GM18498 (cell line): ENCODE measurements around the gene VPS36.
"Not testable (repeated sequence)": the region's sequence is repeated elsewhere in the genome, so short reads cannot be mapped to it uniquely, and the experiment has no call there.

Experiments
- ATAC-seq: cut with Tn5 transposase; IDR thresholded peaks from one replicate; pipeline ENCODE4 v1.9.1; 2021; ENCODE audit warnings: mild to moderate bottlenecking, moderate library complexity; ENCODE audit not compliant: unreplicated experiment

Gene VPS36

DNA sequence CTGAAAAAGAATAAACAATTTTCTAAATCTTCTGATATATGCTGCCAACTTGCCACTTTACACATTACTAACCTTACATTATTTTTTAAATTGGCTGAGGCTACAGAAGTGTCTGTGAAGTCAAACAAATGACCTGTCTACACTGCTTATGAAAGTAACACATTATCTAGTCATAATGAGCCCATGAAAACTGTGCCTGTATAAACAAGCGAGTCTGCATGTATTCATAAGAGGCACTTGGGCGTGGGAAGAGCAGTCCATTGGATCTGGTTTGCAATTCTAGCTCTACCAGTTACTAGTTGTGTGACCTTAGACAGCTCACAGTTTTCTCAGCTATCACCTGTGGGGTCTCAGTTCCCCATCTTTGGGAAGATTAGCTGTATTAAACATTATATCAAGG is 3.1 kb downstream of the VPS36 start:
- ATAC-seq: no peak

DNA sequence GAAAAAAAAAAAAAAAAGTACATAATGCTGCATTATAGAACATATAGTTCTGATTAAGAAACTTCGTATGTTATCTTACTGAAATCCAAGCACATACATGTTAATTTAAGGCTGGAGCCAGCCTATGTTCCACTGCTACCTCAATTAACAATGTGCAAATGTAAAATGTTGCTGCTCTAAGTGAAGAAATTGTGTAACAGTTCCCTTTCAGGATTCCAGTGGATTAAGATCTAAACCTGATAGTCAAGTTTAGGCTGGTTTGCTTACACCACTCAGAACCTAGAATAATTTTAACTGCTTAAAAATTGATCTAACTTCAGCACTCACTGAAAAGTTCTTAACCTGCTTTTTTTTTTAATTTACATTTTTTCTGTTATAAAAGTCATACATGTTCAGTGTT is 4.2 kb downstream of the VPS36 start:
- ATAC-seq: no peak

DNA sequence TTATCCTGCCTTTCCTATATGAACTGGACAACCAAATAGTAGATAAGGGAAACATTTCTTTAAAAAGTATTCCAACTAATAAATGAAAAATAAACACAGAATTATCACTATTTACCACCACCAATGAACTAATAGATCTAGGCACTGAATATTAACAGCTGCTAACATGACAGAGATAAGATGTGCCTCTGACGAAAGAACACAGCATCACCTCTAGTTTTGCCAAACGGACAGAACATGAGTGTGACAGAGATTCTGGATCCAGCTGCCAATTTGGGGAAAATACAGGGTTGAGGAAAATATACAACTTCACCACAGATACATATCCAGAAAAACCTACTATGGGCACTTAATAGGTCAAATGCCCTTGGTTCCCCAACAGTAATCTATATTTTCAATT is 18.0 kb downstream of the VPS36 start:
- ATAC-seq: no peak

DNA sequence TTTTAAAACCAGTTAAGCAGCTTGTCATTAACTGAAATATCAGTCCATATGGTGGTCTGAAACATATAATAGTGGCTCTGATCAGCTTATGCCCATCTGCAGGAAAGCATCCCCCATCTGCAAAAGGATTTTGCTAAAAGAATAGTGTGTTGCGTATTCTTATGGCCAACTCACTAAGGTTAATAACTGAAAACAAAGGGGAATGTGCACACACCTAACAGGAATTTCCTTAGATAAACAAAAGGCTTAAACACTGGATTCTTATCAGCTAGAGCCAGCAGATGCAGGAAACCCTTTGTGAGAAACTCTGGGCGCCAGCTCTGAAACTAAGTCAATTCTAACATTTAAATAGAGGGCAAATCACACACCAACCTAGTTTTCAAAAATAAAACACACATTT is 22.1 kb downstream of the VPS36 start:
- ATAC-seq: no peak

DNA sequence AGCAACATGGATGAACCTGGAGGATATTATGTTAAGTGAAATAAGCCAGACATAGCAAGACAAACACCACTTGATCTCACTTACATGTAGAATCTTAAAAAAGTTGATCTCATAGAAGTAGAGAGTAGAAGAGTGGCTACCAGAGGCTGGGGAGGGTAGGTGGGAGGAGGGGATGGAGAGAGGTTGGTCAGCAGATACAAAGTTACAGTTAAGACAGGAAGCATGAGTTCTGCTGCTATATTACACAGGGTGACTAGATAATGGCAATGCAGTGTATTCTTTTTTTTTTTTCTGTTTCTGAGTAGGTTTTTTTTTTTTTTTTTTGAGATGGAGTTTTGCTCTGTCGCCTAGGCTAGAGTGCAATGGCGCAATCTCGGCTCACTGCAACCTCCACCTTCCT is 29.2 kb downstream of the VPS36 start:
- no peak for ATAC-seq

DNA sequence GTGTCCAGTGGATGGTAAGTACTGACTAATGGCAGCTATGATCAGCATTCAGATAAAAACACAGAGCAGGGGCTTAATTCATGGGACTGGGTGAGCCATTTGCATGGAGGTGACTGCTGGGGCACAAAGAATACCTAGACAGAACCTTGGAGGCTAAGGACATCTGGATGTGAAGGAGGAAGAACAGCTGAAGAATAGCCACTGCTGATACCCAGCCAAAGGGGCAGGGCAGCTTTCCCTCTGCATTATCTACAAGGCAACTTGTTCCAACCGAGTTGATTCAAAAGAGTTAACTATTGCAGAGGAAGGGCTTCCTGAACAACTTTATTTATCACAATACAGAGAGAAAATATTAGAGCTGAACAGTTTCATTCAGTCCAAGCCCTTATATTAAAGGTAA is 31.4 kb downstream of the VPS36 start:
- no peak for ATAC-seq

DNA sequence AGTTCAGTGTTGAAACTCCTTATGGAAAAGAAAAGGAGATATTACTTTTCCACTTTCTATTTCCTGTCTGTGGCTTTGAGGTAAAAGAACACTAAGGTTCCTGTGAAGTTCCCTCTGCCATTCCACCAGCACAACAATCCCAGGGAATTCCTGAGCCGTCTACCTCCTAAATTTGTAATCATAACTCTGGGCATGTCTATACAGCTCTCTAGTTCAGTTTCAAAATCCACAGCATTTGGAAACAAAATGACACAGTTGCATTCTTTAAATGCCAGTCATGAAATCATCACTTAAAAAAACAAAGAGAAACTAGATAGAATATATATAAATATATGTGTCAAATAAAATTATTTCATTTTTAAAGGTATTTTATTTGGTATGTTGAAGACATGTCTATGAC is 35.5 kb downstream of the VPS36 start:
- no peak for ATAC-seq

DNA sequence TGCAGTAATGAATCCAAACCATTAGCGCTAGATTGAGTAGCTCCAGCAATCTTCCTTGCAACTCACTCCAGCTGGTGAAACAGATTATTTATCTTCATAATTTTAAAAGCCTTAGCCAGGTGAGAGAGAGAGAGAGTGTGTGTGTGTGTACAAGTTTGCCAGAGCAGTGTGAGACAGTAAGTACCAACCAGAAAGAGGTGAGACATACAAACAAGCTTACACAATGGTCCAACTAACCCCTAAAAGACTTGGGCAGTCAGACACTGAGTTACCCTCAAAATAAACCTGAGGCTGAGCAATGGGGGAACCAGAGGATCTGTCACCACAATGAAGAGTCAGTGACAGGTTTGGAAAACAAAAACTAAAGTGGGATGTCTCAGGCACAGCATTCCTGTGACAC is 36.4 kb downstream of the VPS36 start:
- no peak for ATAC-seq

DNA sequence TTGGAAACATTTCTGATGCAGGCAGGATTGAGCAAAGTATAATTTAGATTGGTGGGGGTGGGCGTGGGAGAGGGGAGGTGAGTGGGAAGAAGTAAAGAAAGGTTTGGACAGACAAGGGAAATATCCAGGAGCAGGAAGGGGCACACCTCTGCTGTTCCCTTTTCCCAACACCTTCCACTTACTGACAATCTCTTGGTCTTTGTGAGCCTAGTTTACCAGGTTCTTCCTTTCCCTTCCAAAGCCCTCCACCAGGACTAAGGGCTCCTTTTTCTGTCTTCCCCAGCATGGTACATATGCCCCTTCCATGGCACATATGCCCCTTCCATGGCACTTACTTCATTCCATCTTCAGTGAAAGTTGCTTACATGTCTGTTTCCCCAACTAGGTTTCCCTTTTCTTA is 38.3 kb downstream of the VPS36 start:
- peak; percentile 12 for ATAC-seq

DNA sequence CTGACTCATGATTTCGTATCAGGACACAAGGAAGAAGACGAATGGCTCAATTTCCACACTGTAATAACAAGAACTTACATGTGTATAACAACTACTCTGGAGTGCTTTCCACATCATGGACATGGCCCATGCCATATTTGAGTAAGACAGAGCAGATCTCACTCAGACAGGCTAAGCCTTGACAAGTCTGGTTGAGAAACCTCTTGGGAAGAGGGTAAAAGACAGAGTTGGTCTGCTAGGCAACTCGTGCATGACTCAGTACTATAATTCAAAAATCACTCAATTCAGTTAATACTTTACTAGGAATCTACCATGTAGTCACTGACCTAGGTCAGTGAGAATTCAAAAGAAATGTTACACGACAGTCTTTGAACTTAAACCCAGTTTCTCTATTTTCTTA is 38.8 kb downstream of the VPS36 start:
- ATAC-seq: peak; percentile 81

DNA sequence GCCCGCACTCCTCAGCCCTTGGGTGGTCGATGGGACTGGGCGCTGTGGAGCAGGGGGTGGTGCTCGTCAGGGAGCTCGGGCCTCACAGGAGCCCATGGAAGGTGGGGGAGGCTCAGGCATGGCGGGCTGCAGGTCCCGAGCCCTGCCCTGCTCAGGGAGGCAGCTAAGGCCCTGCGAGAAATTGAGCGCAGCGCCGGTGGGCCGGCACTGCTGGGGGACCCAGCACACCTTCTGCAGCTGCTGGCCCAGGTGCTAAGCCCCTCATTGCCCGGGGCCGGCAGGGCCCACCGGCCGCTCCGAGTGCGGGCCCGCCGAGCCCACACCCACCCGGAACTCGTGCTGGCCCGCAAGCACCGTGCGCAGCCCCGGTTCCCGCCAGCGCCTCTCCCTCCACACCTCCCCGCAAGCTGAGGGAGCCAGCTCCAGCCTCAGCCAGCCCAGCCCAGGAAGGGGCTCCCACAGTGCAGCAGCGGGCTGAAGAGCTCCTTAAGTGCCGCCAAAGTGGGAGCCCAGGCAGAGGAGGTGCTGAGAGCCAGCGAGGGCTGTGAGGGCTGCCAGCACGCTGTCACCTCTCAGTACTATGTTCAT is 42.3 kb downstream of the VPS36 start:
- ATAC-seq: not testable (repeated sequence)

DNA sequence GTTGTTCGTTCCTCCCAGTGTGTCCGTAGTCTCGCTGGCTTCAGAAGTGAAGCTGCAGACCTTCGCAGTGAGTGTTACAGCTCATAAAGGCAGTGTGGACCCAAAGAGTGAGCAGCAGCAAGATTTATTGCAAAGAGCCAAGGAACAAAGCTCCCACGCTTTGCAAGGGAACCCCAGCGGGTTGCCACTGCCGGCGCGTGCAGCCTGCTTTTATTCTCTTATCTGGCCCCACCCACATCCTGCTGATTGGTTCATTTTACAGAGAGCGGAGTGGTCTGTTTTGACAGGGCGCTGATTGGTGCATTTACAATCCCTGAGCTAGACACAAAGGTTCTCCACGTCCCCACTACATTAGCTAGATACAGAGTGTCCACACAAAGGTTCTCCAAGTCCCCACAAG is 43.0 kb downstream of the VPS36 start:
- ATAC-seq: not testable (repeated sequence)

DNA sequence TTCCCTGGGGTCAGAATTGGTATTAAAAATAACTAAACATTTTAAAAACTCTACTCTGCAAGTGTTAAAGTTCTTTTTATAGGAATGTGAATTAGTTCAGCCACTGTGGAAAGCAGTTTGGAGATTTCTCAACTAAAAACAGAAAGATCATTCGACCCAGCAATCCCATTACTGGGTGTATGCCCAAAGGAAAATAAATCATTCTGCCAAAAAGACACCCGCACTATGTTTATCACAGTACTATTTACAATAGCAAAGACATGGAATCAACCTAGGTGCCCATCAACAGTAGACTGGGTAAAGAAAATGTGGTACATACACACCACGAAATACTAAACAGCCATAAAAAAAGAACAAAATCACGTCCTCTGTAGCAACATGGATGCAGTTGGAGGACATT is 43.8 kb downstream of the VPS36 start:
- ATAC-seq: no peak

DNA sequence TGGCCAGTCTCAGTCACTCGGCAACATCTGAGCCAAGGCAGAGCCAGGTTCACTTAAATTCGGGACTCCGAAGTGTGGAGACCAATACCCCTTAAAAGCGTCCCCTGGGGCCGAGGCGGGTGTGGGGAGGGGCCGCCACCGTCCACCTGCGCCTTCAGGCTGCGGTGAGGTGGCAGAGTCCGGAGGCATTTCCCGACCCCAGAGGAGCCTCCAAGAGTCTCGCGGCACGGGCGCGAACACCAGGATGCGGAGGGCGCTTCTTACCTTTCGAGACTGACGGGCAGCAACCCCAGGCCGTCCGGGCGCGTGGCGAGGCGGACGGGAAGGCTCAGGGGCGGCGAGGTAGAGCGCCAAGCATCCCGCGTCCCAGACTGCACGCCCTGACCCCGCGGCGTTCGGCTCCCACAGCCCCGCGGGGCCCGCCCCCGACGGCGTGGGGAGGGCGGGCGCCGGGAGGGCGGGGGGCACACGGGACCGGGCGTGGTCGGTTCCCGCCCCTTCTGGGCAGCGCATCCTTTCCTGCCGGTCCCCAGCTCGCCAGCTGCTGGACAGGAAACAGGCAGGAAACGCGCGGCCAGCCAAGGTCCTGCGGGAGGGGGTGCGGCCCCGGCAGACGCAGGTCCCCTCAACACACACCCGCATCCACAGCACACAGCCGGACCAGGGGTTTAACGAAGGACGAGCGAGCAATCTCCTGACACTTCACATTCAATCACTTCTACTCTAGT is 44.5 kb downstream of the VPS36 start, which contains the start of gene THSD1:
TSS of gene THSD1 (minus strand) at position 406 of the 728 bp plus-strand sequence. CDS start 3,572 bp downstream, outside the sequence.
- ATAC-seq: peak; percentile 76

DNA sequence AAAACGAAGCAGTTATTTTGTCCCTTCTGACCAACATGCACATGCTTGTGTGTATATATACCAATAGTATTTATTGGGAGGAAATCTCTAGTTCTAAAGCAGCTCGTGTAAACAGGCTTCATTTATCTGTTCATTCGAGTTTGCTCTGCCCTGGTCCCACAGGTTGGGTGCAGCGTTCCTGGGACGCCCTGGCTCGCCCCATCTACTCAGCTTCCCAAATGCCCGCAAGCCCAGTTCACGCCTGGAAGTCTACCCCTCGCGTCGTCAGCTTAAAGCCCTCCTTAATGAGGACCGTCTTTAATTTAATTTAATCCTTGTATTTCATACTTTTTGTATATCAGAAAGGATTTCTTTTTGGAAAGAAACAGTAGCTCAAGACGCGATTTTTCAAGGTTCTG is 45.1 kb downstream of the VPS36 start:
- peak; percentile 26 for ATAC-seq

DNA sequence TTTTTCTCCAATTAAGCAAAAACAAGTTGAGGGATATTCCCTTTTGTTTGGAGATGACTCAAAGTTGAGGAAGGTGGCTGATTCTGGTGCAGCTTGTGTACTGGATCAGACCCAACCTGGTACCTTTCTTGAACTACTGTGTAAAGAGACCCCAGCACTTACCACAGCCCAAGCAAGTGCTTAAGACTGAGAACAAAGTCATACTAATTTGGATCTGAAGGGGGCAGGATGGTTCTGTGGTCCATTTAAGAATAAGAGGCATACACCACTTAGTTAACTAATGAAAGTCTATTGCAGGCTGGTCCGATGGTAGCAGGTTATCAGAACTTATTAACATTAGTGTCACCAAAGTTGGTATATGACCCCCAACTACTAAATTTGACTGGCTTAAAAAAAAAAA is 50.7 kb downstream of the VPS36 start:
- ATAC-seq: no peak

DNA sequence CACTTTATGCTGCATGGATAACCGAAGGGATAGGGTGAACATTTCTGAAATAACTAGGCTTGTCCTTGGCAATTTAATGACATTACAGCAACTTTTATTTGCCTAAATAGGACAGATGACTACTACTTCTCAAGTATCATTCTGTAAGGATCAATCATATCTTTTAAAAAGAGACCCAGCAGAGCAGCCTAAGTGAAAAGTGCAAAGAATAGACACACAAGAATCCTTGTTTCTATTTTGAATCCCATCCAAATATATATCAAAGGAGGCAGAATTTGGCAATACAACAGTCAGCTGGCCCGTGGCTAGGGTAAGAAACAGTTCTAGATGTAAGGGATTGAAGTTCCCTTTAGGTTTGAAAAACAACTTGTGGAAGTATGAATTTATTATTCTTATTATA is 51.4 kb downstream of the VPS36 start:
- no peak for ATAC-seq

DNA sequence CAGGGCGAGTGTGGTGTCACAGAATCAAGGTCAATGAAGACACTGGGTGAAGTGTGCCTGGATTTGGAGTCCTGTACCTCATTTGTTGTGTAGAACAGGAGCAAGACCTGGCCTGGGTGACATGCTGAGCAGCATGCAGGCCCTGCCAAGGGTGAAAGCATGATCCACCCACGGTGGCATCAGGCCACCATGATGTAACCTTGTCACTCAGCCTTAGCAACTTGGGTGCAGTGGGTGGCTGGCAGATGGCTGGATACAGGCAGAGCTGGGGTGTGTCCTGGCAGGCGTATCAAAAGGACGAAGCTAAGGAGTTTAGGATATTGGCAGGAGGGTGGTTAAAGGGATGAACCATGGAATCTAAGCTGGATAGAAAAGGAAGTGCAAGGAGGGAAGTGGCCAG is 54.7 kb downstream of the VPS36 start:
- no peak for ATAC-seq

DNA sequence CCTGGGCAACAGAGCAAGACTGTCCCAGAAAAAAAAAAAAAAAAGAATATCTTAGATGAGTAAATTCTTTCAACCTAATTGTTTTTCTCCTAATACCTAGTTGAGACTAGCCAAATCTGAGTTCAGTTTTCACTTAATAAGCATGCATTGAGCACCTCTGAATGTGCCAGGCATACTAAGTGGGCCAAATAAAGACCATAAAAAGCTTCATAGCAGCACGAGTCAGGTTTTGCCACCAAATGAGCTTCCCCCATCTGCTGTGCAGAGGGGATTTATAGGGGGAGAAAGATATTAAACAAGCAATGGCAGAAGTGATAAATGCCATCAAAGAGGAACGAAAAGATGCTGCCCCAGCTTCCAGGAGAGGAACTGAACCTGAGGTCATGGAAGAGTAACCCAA is 55.8 kb downstream of the VPS36 start:
- ATAC-seq: no peak

DNA sequence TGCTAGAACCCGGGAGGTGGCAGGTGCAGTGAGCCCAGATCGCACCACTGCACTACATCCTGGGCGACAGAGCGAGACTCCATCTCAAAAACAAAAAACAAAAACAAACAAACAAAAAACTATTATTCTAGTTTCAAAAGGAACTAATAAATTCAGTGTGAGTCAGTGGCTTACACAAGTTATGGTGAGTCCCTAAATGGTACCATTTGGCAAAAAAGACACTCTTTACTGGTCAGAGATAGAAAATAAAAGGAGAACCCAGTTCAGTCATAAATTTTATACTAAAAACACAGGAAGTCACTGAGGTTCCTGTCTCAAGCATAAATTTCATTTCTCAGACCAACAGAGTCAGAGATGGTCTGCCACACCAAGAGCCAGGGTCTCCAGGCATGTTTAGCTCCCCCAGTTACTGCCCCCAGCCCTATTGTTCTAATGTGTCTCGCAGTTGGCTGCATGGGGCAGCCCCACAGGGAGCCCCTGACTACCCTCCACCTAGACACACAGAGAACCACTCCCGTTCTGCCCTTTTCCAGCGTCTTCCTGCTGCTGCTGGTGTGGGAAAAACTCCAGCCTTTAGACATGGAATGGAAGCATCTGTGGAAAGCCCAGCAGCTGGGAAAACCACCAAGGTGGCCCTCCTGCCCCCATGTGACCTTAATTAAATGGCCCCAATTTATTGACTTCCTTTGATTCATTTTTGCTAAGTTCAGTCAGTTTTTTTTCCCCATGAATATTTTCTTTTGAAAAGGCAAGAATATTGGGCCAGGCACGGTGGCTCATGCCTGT is 56.7 kb downstream of the VPS36 start:
- ATAC-seq: no peak

DNA sequence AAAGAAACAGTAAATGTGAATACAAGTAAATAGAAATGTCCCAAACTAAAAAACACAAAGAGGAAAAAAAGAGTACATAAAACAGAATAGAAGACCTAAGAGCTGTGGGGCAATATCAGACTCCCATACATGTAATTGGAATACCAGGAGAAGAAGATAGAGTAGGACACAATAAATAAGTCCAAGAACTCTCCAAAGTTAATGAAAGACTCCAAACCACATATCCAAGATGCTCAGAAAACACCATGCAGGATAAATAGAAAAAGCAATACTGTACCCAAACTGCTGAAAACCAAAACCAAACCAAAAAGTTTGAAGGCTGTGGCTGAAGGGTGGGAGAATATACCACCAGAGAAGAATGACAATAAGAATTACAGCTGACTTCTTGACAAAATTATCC is 62.7 kb downstream of the VPS36 start:
- ATAC-seq: no peak

DNA sequence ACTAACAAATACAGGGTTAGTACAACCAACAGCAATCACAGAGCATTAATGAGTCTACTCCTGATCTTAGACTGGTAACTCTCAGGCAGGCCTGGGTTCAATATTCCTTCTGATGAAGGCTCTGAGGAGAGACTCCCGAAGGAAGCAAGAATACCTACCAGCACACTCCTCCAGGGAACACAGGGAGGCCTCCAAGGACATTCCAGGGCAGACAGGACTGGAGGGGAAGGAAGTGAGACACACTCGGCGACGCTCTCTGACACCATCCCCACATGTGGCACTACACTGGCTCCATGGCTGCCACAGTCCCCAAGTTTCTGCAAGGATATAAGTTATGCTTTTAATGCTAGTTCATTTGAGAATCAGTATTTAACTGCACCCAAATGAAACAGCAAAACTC is 64.6 kb downstream of the VPS36 start:
- ATAC-seq: no peak
